GM19240 (cell line): ENCODE results near the gene ITGA11.

Experiments used
- DNase-seq: peaks from one replicate; pipeline ENCODE4 v3.0.0; 2011; ENCODE audit warnings: low spot score; ENCODE audit not compliant: insufficient read length

The ITGA11 gene

GRCh38 chr15:68271854-68272471, 160.0 kb downstream of the ITGA11 start:
- DNase-seq: no peak

- no peak for DNase-seq
Observed at GRCh38 chr15:68268405-68268804, 163.6 kb downstream of the ITGA11 start.

- DNase-seq: no peak
Observed at GRCh38 chr15:68265674-68266073, 166.3 kb downstream of the ITGA11 start.

- no peak for DNase-seq
Observed at GRCh38 chr15:68265081-68265480, 166.9 kb downstream of the ITGA11 start.

- no peak for DNase-seq
Observed at GRCh38 chr15:68264282-68264681, 167.7 kb downstream of the ITGA11 start.

GRCh38 chr15:68262514-68263356, 169.2 kb downstream of the ITGA11 start:
- DNase-seq: no peak

- no peak for DNase-seq
Observed at GRCh38 chr15:68261980-68262379, 170.0 kb downstream of the ITGA11 start.

- no peak for DNase-seq
Observed at GRCh38 chr15:68261241-68261640, 170.7 kb downstream of the ITGA11 start.

- DNase-seq: no peak
Observed at GRCh38 chr15:68259883-68260282, 172.1 kb downstream of the ITGA11 start.

- no peak for DNase-seq
Observed at GRCh38 chr15:68258692-68259091, 173.3 kb downstream of the ITGA11 start.

GRCh38 chr15:68256675-68257450, 175.1 kb downstream of the ITGA11 start:
- no peak for DNase-seq

GRCh38 chr15:68252925-68253534, 178.9 kb downstream of the ITGA11 start:
- no peak for DNase-seq

GRCh38 chr15:68249058-68249713, 182.8 kb downstream of the ITGA11 start:
- DNase-seq: no peak
